ENCODE data around the gene RAB8B. TPM values are rescaled to one million over a fixed set of nuclear protein-coding genes. Genes with fewer than 3 reads are reported as not detected.

Gene RAB8B
- total and polyA plus RNA-seq, 9 of the 15 experiments (the other 6 are each of a cell fraction or from before 2014, with no cell fraction given): 7.8 to 32.1 (median 24.2) TPM

GRCh38 chr15:63211549-63211948 is 22.1 kb downstream of the RAB8B start (continued):
- peak; percentile 65 for TF ChIP-seq PKNOX1 (IDR thresholded peaks at IDR 0.05)

DNA sequence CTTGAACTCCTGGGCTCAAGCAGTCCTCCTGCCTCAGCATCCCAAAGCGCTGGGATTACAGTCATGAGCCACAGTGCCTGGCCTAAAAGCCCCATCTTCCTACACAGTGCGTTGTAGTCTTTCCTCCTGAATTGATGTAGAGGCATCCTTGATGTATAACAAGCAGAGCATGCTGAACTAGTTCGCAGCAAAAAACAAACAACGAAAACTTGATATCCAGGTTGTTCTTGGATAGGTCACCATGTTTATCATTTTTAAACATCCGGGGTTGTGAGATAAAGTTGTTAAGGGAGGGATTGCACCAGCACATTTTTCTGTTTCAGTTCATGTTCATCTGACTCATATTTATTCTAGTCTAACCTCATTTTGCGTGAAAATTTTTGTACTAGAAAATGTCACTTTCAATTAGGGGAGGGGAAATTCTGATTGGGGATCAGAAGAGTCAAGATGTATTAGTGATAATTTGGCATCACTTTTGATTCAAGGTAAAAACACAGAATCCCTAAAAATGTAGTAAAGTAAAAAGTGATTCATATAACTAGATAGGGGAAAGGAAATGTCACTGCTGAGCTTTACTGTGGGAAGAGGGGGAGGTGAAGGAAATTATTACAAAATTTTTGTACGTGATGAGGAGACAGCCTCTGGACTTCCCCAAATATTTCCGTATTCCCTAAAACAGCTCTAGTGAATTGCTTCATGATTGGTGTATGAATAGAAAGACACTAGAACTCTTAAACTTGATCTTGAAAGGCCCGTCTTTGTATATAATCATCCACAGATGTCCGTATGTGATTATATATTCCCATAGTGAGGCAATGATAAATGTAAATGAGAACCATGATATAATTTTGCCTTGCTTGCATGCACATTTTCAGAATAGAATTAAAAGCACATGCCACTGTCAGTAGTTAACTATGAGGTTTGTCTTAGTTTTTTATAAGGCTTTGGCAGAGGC is 22.9 kb downstream of the RAB8B start:
- Histone ChIP-seq H3K9me3 (replicated peaks; ENCODE audit: control insufficient read depth, insufficient read depth, low read depth, low read length) (no peaks in the 10 kb centered on the region), H2AFZ (ENCODE audit: low read depth, low read length) (no peak overlapping the region), H3K4me3 (no peak overlapping the region), H3K27me3 (ENCODE audit: control insufficient read depth in 2 of 2, insufficient read depth in 2 of 2, low read length in 2 of 2) (no peaks in the 10 kb centered on the region), H3K4me1 (replicated peaks in 1 of 2; ENCODE audit: control insufficient read depth in 2 of 2, insufficient read depth in 2 of 2, low read length in 2 of 2) (peaks cover 28 to 56% of the 10 kb centered on the region in 2 experiments), H3K4me2 (ENCODE audit: insufficient read depth, low read length) (peak overlapping the region; percentile 62), H3K9ac (ENCODE audit: insufficient read depth in 1 of 2, low read depth in 2 of 2, low read length in 2 of 2) (peak overlapping the region in 1 of 2 experiments; percentile 44; a peak in 2 of 4 replicates), H3K27ac (ENCODE audit: extremely low read depth, low read depth, low read length) (peak overlapping the region; percentile 67), H3K36me3 (ENCODE audit: control insufficient read depth, insufficient read depth, low read length) (peaks cover 4% of the 10 kb centered on the region; the same call in 1 of the 3 replicates), H3K9me1 (ENCODE audit: control insufficient read depth, insufficient read depth, low read length) (no peaks in the 10 kb centered on the region), H4K20me1 (replicated peaks; ENCODE audit: control insufficient read depth, insufficient read depth, low read length) (no peaks in the 10 kb centered on the region), H3K79me2 (ENCODE audit: control insufficient read depth, insufficient read depth, low read length) (peaks cover 84% of the 10 kb centered on the region)
- POLR2A ChIA-PET: interaction anchor here (0.8 kb wide), 1 partner anchor 9 kb away, joined by 3 read pairs; no protein-coding TSS in a partner anchor
- no TSS peak for BruUV-seq (replicated peaks)
- in situ Hi-C loops (cut with MboI): no loop called here
- 3% methylated on average over 10 of the region's 10 CpGs for WGBS (ENCODE audit: insufficient coverage, low coverage, missing lambda C conversion rate)
- FAIRE-seq (peak; percentile 72), ATAC-seq (peak; percentile 63), DNase-seq (ENCODE audit: extremely low read depth in 1 of 4, low spot score in 3 of 4) (peak; percentile 39 to 67 (median 48))
- CTCF ChIA-PET (ENCODE audit: low intra/inter-chr PET ratio): no interaction called here
- intact Hi-C loops (cut with micrococcal nuclease): no loop called here
- TF ChIP-seq KDM1A (IDR thresholded peaks at IDR 0.05): peak; percentile 29 to 46; a peak in 1 of 4 replicates
- no peak for TF ChIP-seq MED1 (CRISPR knock-in tag; IDR thresholded peaks at IDR 0.05; ENCODE audit: borderline replicate concordance)
- TF ChIP-seq HNRNPUL1 (IDR thresholded peaks at IDR 0.05; ENCODE audit: low read length): no peak
- TF ChIP-seq ZZZ3 (IDR thresholded peaks at IDR 0.05): no peak
- no peak for TF ChIP-seq RNF219 (CRISPR knock-in tag; IDR thresholded peaks at IDR 0.05)
- TF ChIP-seq, protein P1, sequence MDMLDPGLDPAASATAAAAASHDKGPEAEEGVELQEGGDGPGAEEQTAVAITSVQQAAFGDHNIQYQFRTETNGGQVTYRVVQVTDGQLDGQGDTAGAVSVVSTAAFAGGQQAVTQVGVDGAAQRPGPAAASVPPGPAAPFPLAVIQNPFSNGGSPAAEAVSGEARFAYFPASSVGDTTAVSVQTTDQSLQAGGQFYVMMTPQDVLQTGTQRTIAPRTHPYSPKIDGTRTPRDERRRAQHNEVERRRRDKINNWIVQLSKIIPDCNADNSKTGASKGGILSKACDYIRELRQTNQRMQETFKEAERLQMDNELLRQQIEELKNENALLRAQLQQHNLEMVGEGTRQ (CRISPR knock-in tag; IDR thresholded peaks at IDR 0.05): no peak
- TF ChIP-seq GATAD2A (IDR thresholded peaks at IDR 0.05): no peak
- no peak for TF ChIP-seq MAFF (IDR thresholded peaks at IDR 0.05; ENCODE audit: low read length)
- TF ChIP-seq CHCHD3 (CRISPR knock-in tag; IDR thresholded peaks at IDR 0.05): no peak
- TF ChIP-seq ZC3H8 (IDR thresholded peaks at IDR 0.05): no peak
- TF ChIP-seq ZNF75A (CRISPR knock-in tag; IDR thresholded peaks at IDR 0.05): no peak
- TF ChIP-seq ETV6 (IDR thresholded peaks at IDR 0.05; ENCODE audit: borderline replicate concordance in 1 of 2, low read depth in 2 of 2, low read length in 1 of 2): no peak
- TF ChIP-seq ETV6 (CRISPR knock-in tag; IDR thresholded peaks at IDR 0.05; ENCODE audit: borderline replicate concordance): no peak
- TF ChIP-seq ARID3A (IDR thresholded peaks at IDR 0.05; ENCODE audit: borderline replicate concordance, low read depth, low read length): peak; percentile 83
